ENCODE measurements around the gene SLC9A8.

GRCh38 chr20:49918446-49918845 lies 105.8 kb downstream of the SLC9A8 start:
- TF ChIP-seq CTCF (IDR thresholded peaks at IDR 0.05; ENCODE audit: control extremely low read depth in 1 of 3, insufficient read depth in 1 of 3, low read depth in 1 of 3, low read length in 3 of 3) = no peak
- no peak for TF ChIP-seq BRCA1 (IDR thresholded peaks at IDR 0.05; ENCODE audit: low read depth, low read length)
- TF ChIP-seq SP1 (IDR thresholded peaks at IDR 0.05; ENCODE audit: low read depth, low read length) = no peak
- no peak for TF ChIP-seq BACH1 (IDR thresholded peaks at IDR 0.05; ENCODE audit: low read length)
- no peak for TF ChIP-seq JUN (IDR thresholded peaks at IDR 0.05; ENCODE audit: low read depth, low read length)
- TF ChIP-seq ATF3 (IDR thresholded peaks at IDR 0.05; ENCODE audit: insufficient read depth, low read depth, low read length) = no peak
- TF ChIP-seq EP300 (IDR thresholded peaks at IDR 0.05; ENCODE audit: borderline replicate concordance in 1 of 2, low read depth in 2 of 2, low read length in 2 of 2) = no peak

Data from H1 (cell line).